Neural cell (in vitro differentiated cells): Measurements from ENCODE around the gene ZSWIM6.

Experiments
- SMC3 ChIP-seq: fragments of 450-650 bp; conservative IDR thresholded peaks from 2 replicates; pipeline ENCODE4 v1.6.1; 2014; ENCODE audit warnings: antibody characterized with exemption, mild to moderate bottlenecking, moderate library complexity; ENCODE audit not compliant: poor library complexity
- TF ChIP-seq, protein P1 (sequence below): fragments of 450-650 bp; IDR thresholded peaks from 2 replicates; pipeline ENCODE4 v1.5.1; 2014; ENCODE audit warnings: antibody characterized with exemption, mild to moderate bottlenecking, moderate library complexity; ENCODE audit not compliant: poor library complexity, severe bottlenecking

GRCh38 chr5:61287474-61287873, 44.6 kb upstream of the ZSWIM6 start:
- TF ChIP-seq, protein P1, sequence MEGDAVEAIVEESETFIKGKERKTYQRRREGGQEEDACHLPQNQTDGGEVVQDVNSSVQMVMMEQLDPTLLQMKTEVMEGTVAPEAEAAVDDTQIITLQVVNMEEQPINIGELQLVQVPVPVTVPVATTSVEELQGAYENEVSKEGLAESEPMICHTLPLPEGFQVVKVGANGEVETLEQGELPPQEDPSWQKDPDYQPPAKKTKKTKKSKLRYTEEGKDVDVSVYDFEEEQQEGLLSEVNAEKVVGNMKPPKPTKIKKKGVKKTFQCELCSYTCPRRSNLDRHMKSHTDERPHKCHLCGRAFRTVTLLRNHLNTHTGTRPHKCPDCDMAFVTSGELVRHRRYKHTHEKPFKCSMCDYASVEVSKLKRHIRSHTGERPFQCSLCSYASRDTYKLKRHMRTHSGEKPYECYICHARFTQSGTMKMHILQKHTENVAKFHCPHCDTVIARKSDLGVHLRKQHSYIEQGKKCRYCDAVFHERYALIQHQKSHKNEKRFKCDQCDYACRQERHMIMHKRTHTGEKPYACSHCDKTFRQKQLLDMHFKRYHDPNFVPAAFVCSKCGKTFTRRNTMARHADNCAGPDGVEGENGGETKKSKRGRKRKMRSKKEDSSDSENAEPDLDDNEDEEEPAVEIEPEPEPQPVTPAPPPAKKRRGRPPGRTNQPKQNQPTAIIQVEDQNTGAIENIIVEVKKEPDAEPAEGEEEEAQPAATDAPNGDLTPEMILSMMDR, result no peak
- TF ChIP-seq SMC3, result no peak
